HepG2 (cell line): ENCODE measurements around the gene KCND3. TPM values are rescaled to one million over a fixed set of nuclear protein-coding genes. Genes with fewer than 3 reads are reported as not detected.

Experiments
- ATAC-seq: fragments of 200-7000 bp; cut with Tn5 transposase; 3 replicates; pipeline ENCODE4 v1.9.1; 2020; ENCODE audit warnings: mild to moderate bottlenecking, moderate library complexity
- BruUV-seq: library from RNA; stranded (reverse); fragments of 400-500 nt; replicated peaks from 2 replicates; lab custom pipeline; 2021; lab: Mats Ljungman, UMichigan
- CTCF ChIA-PET: fragments of 300-600 bp; formaldehyde crosslinking; extraction: SDS; loops from one replicate; lab custom pipeline; 2021; ENCODE audit warnings: low total read pairs, inconsistent platforms, low intra/inter-chr PET ratio; lab: Yijun Ruan, JAX
- POLR2A ChIA-PET: fragments of 350-600 bp; sonication (Branson Sonifier 250); formaldehyde crosslinking; loops from one replicate; lab custom pipeline; 2020; ENCODE audit warnings: antibody characterized with exemption, inconsistent platforms; lab: Yijun Ruan, JAX
- DNase-seq: peaks from one replicate; pipeline ENCODE4 v3.0.0-alpha.2; 2015; ENCODE audit warnings: low spot score
- FAIRE-seq: peaks from 3 replicates; lab custom pipeline; 2011; peaks lifted over from hg19 to GRCh38; lab: Jason Lieb, UNC
- H2AFZ ChIP-seq: one replicate; pipeline ENCODE4 v1.6.1; 2011; ENCODE audit warnings: low read length, inconsistent platforms
- H3K27ac ChIP-seq: fragments of 300-600 bp; 3 replicates; pipeline ENCODE4 v1.8.0; 2011; ENCODE audit warnings: mixed run types, mild to moderate bottlenecking, mixed read lengths, low read length, inconsistent platforms; ENCODE audit not compliant: insufficient read depth; ENCODE audit errors: extremely low read length
- H3K27me3 ChIP-seq, 2 experiments: fragments of 200-600 bp in 1 of 2; 2 replicates in 1 of 2; 3 replicates in 1 of 2; pipeline versions ENCODE4 v1.6.0 to v1.8.0; 2011; ENCODE audit warnings: low read length in 2 of 2, mild to moderate bottlenecking in 2 of 2, moderate library complexity in 2 of 2, inconsistent platforms in 1 of 2; ENCODE audit not compliant: insufficient read depth in 2 of 2, control insufficient read depth in 1 of 2
- H3K36me3 ChIP-seq, 2 experiments: fragments of 200-600 bp in 1 of 2; replicated peaks in 1 of 2; 2 replicates in 1 of 2; 3 replicates in 1 of 2; pipeline versions ENCODE4 v1.5.1 to v1.8.0; 2011; ENCODE audit warnings: low read length in 2 of 2, inconsistent platforms in 1 of 2; ENCODE audit not compliant: insufficient read depth in 2 of 2, control insufficient read depth in 1 of 2
- H3K4me1 ChIP-seq: 2 replicates; pipeline ENCODE4 v1.5.1; 2012; ENCODE audit warnings: low read length, inconsistent platforms; ENCODE audit not compliant: insufficient read depth
- H3K4me2 ChIP-seq: 2 replicates; pipeline ENCODE4 v1.6.0; 2011; ENCODE audit warnings: low read depth, low read length, inconsistent platforms
- H3K4me3 ChIP-seq, 3 experiments: fragments of 200-600 bp in 1 of 3; sonication (generic), shearing (Covaris generic) in 1 of 3; replicated peaks in 1 of 3; 2 replicates each; pipeline ENCODE4 v1.5.1; 2011 to 2016; ENCODE audit warnings: low read length in 3 of 3, inconsistent platforms in 2 of 3, low read depth in 2 of 3, mild to moderate bottlenecking in 2 of 3, control low read depth in 1 of 3, mixed read lengths in 1 of 3; ENCODE audit not compliant: insufficient read depth in 1 of 3
- H3K79me2 ChIP-seq: one replicate; pipeline ENCODE4 v1.6.1; 2011; ENCODE audit warnings: low read length, inconsistent platforms; ENCODE audit not compliant: insufficient read depth
- H3K9ac ChIP-seq: 2 replicates; pipeline ENCODE4 v1.6.0; 2011; ENCODE audit warnings: mild to moderate bottlenecking, low read depth, low read length, inconsistent platforms; ENCODE audit not compliant: insufficient read depth
- H3K9me3 ChIP-seq: 2 replicates; pipeline ENCODE4 v1.5.1; 2012; ENCODE audit warnings: mild to moderate bottlenecking, low read length
- H4K20me1 ChIP-seq: 2 replicates; pipeline ENCODE4 v1.6.0; 2011; ENCODE audit warnings: inconsistent platforms, mild to moderate bottlenecking, low read length, moderate library complexity; ENCODE audit not compliant: insufficient read depth
- FOXJ3 ChIP-seq: sonication (generic); formaldehyde crosslinking; IDR thresholded peaks from 2 replicates; pipeline ENCODE4 v1.4.0; 2020; ENCODE audit warnings: missing genetic modification reagents, mild to moderate bottlenecking, borderline replicate concordance
- HNRNPLL ChIP-seq: fragments of 200-400 bp; formaldehyde crosslinking; IDR thresholded peaks from 2 replicates; pipeline ENCODE4 v1.6.1; 2017; ENCODE audit warnings: mild to moderate bottlenecking, low read depth, low read length; ENCODE audit not compliant: poor library complexity, severe bottlenecking
- KDM3A ChIP-seq: IDR thresholded peaks from 2 replicates; pipeline ENCODE4 v1.6.1; 2018; ENCODE audit warnings: low read depth, missing compliant biosample characterization
- KLF6 ChIP-seq: IDR thresholded peaks from 2 replicates; pipeline ENCODE4 v1.8.0; 2016; ENCODE audit warnings: missing biosample characterization, missing genetic modification reagents
- MTF1 ChIP-seq: sonication (generic); formaldehyde crosslinking; IDR thresholded peaks from 2 replicates; pipeline ENCODE4 v1.5.0; 2020; ENCODE audit warnings: missing genetic modification reagents
- PITX1 ChIP-seq: sonication (generic); formaldehyde crosslinking; IDR thresholded peaks from 2 replicates; pipeline ENCODE4 v1.5.1; 2020; ENCODE audit warnings: mild to moderate bottlenecking, missing genetic modification reagents
- RORA ChIP-seq: sonication (generic); formaldehyde crosslinking; IDR thresholded peaks from 2 replicates; pipeline ENCODE4 v1.5.0; 2020; ENCODE audit warnings: mild to moderate bottlenecking, missing genetic modification reagents, moderate library complexity
- TCF7L2 ChIP-seq: IDR thresholded peaks from 2 replicates; pipeline ENCODE4 v1.6.1; 2011; ENCODE audit warnings: mild to moderate bottlenecking, low read depth, low read length, moderate library complexity
- ZNF263 ChIP-seq: sonication (generic); formaldehyde crosslinking; IDR thresholded peaks from 2 replicates; pipeline ENCODE4 v1.4.0; 2020; ENCODE audit warnings: missing genetic modification reagents
- ZNF577 ChIP-seq: sonication (generic); formaldehyde crosslinking; IDR thresholded peaks from 2 replicates; pipeline ENCODE4 v1.4.0; 2020; ENCODE audit warnings: mild to moderate bottlenecking, low read depth, missing genetic modification reagents, borderline replicate concordance
- ZNF782 ChIP-seq: sonication (generic); formaldehyde crosslinking; IDR thresholded peaks from 2 replicates; pipeline ENCODE4 v1.4.0; 2020; ENCODE audit warnings: missing genetic modification reagents, mild to moderate bottlenecking, borderline replicate concordance
- WGBS: methylation state at CpG from one replicate; pipeline ENCODE4 v1.1.6; 2017; ENCODE audit warnings: low lambda C conversion rate; 5-methylcytosine and 5-hydroxymethylcytosine counted together
- in situ Hi-C: cut with HindIII; loops from 2 replicates; pipeline ENCODE4 v1.10.0; 2017; ENCODE audit warnings: low pct_unique_long_range_greater_than_20kb; ENCODE audit not compliant: extremely low pct_ligation_motif_present
- intact Hi-C: fragments of 100-400 bp; cut with micrococcal nuclease; formaldehyde crosslinking; loops from one replicate; pipeline ENCODE4 v1.10.0; 2022; ENCODE audit not compliant: unreplicated experiment
- polyA plus RNA-seq, 8 experiments: library from polyadenylated mRNA; depleted of rRNA in 3 of 8; stranded (reverse) in 7 of 8; unstranded in 1 of 8; fragments of >200 nt; fragmentation: Illumina TruSeq in 4 of 8; extraction: Trizol in 4 of 8; gene quantifications; 2 replicates each; pipeline versions ENCODE4 v1.2.1 to v1.2.3, GENCODE V29; 2011 to 2016; ENCODE audit warnings: low read depth in 4 of 8, missing spikeins in 1 of 8, mixed read lengths in 1 of 8; ENCODE audit not compliant: insufficient read depth in 1 of 8
- total RNA-seq, 5 experiments: library from RNA; depleted of rRNA; stranded (reverse); fragments of >200 nt; fragmentation: Illumina TruSeq; extraction: Trizol; gene quantifications; 2 replicates each; pipeline ENCODE4 v1.2.3, GENCODE V29; 2016; ENCODE audit warnings: low read depth in 1 of 5
- TF ChIP-seq, protein P1 (sequence below), 2 experiments: sonication (generic) in 1 of 2; formaldehyde crosslinking in 1 of 2; IDR thresholded peaks; 2 replicates each; pipeline versions ENCODE4 v1.4.0 to v1.6.1; 2016 to 2020; ENCODE audit warnings: borderline replicate concordance in 1 of 2, low read depth in 1 of 2, mild to moderate bottlenecking in 1 of 2, missing genetic modification reagents in 1 of 2
- TF ChIP-seq, protein P2 (sequence below): sonication (generic); formaldehyde crosslinking; IDR thresholded peaks from 2 replicates; pipeline ENCODE4 v1.4.0; 2020; ENCODE audit warnings: missing genetic modification reagents

KCND3 gene
- total and polyA plus RNA-seq, 2 of the 13 experiments (the other 11 are each of a cell fraction or from before 2014, with no cell fraction given): 0.04 TPM; not detected in 1

DNA sequence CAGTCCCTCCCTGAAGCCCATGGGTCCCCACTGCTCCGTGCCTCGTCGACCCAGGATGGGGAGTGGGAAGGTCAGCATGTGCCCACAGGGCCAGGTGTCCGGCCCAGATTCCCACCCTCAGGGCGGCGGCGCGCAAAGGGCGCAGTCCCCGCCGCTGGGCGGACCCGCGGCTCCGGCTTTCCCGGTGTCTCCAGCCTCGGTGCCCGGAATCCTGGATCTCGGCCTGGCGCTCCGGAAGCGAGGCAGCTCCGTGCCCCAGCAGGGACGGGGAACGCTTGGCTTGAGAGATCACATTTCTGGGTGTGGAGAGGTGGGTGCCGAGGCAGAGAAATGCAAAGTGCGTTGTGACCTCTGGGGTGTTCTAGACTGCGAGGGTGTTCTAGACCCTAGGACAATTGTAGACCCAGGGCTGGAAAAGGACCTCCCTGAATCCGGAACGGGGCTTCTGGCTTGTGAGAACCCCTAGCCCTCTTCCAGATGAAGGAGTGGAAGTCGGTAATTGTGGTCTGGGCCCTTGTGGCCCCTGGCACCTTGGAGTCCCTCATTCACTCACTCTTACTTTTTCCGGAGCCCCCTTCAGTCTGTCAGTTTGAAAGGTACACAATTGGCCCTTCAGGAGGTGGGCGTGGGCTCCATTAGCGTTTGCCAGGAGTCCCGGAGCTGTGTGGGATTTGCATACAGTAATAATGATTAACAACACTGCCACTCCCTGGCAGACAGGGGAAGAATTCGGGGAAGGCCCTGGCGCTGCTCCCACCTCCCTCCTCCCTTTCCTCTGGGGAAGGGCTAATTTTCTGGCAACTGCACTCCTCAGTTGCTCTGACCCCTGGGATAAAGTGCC, 1.6 kb upstream of the KCND3 start:
- intact Hi-C loops: no loop called here
- Histone ChIP-seq H3K9ac (no peak overlapping the region), H3K9me3 (no peaks in the 10 kb centered on the region), H3K36me3 (no peaks in the 10 kb centered on the region), H3K27me3 (peaks cover 7 to 72% of the 10 kb centered on the region in 2 experiments; a peak in 4 of 5 replicates), H3K4me1 (peaks cover 32% of the 10 kb centered on the region), H4K20me1 (0 out of 2 replicates have a peak, but pooled peaks cover 3% of the 10 kb centered on the region), H3K27ac (no peak overlapping the region), H3K79me2 (no peaks in the 10 kb centered on the region), H3K4me2 (peak overlapping the region; percentile 42; the same call in 1 of the 2 replicates), H3K4me3 (no peak overlapping the region), H2AFZ (no peak overlapping the region)
- CTCF ChIA-PET: no interaction called here
- no peak for FAIRE-seq
- no TSS peak for BruUV-seq
- 1% methylated on average over 14 of the region's 37 CpGs for WGBS
- peak; percentile 61 for ATAC-seq
- in situ Hi-C loops: no loop called here
- peak; percentile 11 for DNase-seq
- POLR2A ChIA-PET: no interaction called here
- no peak for TF ChIP-seq PITX1 (CRISPR knock-in tag)
- TF ChIP-seq ZNF577 (CRISPR knock-in tag): no peak
- TF ChIP-seq MTF1: no peak
- TF ChIP-seq, protein P1, sequence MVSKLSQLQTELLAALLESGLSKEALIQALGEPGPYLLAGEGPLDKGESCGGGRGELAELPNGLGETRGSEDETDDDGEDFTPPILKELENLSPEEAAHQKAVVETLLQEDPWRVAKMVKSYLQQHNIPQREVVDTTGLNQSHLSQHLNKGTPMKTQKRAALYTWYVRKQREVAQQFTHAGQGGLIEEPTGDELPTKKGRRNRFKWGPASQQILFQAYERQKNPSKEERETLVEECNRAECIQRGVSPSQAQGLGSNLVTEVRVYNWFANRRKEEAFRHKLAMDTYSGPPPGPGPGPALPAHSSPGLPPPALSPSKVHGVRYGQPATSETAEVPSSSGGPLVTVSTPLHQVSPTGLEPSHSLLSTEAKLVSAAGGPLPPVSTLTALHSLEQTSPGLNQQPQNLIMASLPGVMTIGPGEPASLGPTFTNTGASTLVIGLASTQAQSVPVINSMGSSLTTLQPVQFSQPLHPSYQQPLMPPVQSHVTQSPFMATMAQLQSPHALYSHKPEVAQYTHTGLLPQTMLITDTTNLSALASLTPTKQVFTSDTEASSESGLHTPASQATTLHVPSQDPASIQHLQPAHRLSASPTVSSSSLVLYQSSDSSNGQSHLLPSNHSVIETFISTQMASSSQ (IDR thresholded peaks at IDR 0.05; ENCODE audit: low read depth): no peak
- TF ChIP-seq, protein P1 (CRISPR knock-in tag; IDR thresholded peaks at IDR 0.05; ENCODE audit: borderline replicate concordance): no peak
- TF ChIP-seq TCF7L2: no peak
- TF ChIP-seq KDM3A (CRISPR knock-in tag): no peak
- TF ChIP-seq KLF6 (CRISPR knock-in tag): no peak
- TF ChIP-seq RORA (CRISPR knock-in tag): no peak
- TF ChIP-seq ZNF782 (CRISPR knock-in tag): no peak
- TF ChIP-seq, protein P2, sequence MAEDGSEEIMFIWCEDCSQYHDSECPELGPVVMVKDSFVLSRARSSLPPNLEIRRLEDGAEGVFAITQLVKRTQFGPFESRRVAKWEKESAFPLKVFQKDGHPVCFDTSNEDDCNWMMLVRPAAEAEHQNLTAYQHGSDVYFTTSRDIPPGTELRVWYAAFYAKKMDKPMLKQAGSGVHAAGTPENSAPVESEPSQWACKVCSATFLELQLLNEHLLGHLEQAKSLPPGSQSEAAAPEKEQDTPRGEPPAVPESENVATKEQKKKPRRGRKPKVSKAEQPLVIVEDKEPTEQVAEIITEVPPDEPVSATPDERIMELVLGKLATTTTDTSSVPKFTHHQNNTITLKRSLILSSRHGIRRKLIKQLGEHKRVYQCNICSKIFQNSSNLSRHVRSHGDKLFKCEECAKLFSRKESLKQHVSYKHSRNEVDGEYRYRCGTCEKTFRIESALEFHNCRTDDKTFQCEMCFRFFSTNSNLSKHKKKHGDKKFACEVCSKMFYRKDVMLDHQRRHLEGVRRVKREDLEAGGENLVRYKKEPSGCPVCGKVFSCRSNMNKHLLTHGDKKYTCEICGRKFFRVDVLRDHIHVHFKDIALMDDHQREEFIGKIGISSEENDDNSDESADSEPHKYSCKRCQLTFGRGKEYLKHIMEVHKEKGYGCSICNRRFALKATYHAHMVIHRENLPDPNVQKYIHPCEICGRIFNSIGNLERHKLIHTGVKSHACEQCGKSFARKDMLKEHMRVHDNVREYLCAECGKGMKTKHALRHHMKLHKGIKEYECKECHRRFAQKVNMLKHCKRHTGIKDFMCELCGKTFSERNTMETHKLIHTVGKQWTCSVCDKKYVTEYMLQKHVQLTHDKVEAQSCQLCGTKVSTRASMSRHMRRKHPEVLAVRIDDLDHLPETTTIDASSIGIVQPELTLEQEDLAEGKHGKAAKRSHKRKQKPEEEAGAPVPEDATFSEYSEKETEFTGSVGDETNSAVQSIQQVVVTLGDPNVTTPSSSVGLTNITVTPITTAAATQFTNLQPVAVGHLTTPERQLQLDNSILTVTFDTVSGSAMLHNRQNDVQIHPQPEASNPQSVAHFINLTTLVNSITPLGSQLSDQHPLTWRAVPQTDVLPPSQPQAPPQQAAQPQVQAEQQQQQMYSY: no peak
- TF ChIP-seq ZNF263 (CRISPR knock-in tag): no peak
- TF ChIP-seq FOXJ3 (CRISPR knock-in tag): no peak
- peak; percentile 97 for TF ChIP-seq HNRNPLL
